Measurements from ENCODE around the gene PRR30.
"Not testable (repeated sequence)": the region's sequence is repeated elsewhere in the genome, so short reads cannot be mapped to it uniquely, and the experiment has no call there.

GRCh38 chr2:27110603-27111352, 28.4 kb downstream of the PRR30 start:
- not testable (repeated sequence) for TF ChIP-seq CTCF, EP300 (IDR thresholded peaks at IDR 0.05)
